ENCODE measurements around the gene CHSY1. TPM values are rescaled to one million over a fixed set of nuclear protein-coding genes. Genes with fewer than 3 reads are reported as not detected.
A peak's percentile ranks its signal among the peaks of the same experiment; 100 is the strongest.

The CHSY1 gene
- total and polyA plus RNA-seq, 10 of the 15 experiments (the other 5 are each of a cell fraction or from before 2014, with no cell fraction given): 1.4 to 31.2 (median 10.5) TPM

- Histone ChIP-seq H3K79me2 (ENCODE audit: control insufficient read depth, insufficient read depth, low read length) (no peaks in the 10 kb centered on the region), H3K4me2 (ENCODE audit: control insufficient read depth, insufficient read depth) (no peak overlapping the region), H3K9ac (ENCODE audit: control insufficient read depth, insufficient read depth, low read length) (no peak overlapping the region), H4K20me1 (ENCODE audit: control insufficient read depth, insufficient read depth) (no peaks in the 10 kb centered on the region), H3K36me3 (ENCODE audit: control insufficient read depth in 2 of 2, insufficient read depth in 2 of 2, low read length in 1 of 2) (no peaks in the 10 kb centered on the region), H3K27ac (ENCODE audit: control insufficient read depth, insufficient read depth) (no peak overlapping the region), H3K9me3 (replicated peaks; ENCODE audit: control insufficient read depth, insufficient read depth, low read length) (peaks cover 12% of the 10 kb centered on the region), H2AFZ (ENCODE audit: control insufficient read depth, low read depth, low read length) (no peak overlapping the region), H3K4me1 (ENCODE audit: control insufficient read depth, insufficient read depth, low read length) (peaks cover 10% of the 10 kb centered on the region; the same call in 1 of the 2 replicates), H3K4me3 (no peak overlapping the region), H3K27me3 (replicated peaks in 1 of 2; ENCODE audit: control insufficient read depth in 2 of 2, insufficient read depth in 2 of 2, low read length in 1 of 2) (no peaks in the 10 kb centered on the region)
- TF ChIP-seq KAT2A (conservative IDR thresholded peaks at IDR 0.05; ENCODE audit: control insufficient read depth, low read depth, low read length) (no peak), IKZF1 (conservative IDR thresholded peaks at IDR 0.05) (0 out of 2 replicates have a peak, but pooled peaks have one; percentile 15)
- ChIA-PET RAD21 (ENCODE audit: unreplicated experiment) (no interaction called here), CTCF (interaction anchor here (0.6 to 0.7 kb wide), 2 partner anchors 39 to 507 kb away, joined by 3 to 4 read pairs; no protein-coding TSS in a partner anchor), POLR2A (interaction anchor here (0.7 kb wide), 1 partner anchor 53 kb away, joined by 3 read pairs; no protein-coding TSS in a partner anchor), SMC1A (ENCODE audit: uncharacterized antibody, unreplicated experiment) (interaction anchor here (1.2 to 1.6 kb wide), 3 partner anchors 21 to 78 kb away, joined by 3 to 6 read pairs (median 5); no protein-coding TSS in a partner anchor)
- in situ Hi-C loops (cut with MboI): no loop called here
- peak; percentile 61 for ATAC-seq
- peak; percentile 59 for FAIRE-seq
- no peak for DNase-seq (ENCODE audit: low read depth, low spot score)
- intact Hi-C loops (cut with micrococcal nuclease; ENCODE audit: unreplicated experiment): no loop called here
- WGBS (ENCODE audit: insufficient coverage, insufficient replicate concordance, low lambda C conversion rate, missing lambda C conversion rate): 11% methylated on average over 8 of the region's 8 CpGs
- BruUV-seq (replicated peaks): no TSS peak
These were observed 90.2 kb downstream of the CHSY1 start for GRCh38 chr15:101161656-101162055.

GRCh38 chr15:101159936-101160815, 91.7 kb downstream of the CHSY1 start:
- ATAC-seq (no peak), DNase-seq (ENCODE audit: low read depth, low spot score) (no peak), FAIRE-seq (no peak)
- POLR2A ChIA-PET: interaction anchor here (0.5 to 1.6 kb wide), 4 partner anchors 10 to 560 kb away, joined by 3 to 4 read pairs (median 4); no protein-coding TSS in a partner anchor
- intact Hi-C loops (cut with micrococcal nuclease; ENCODE audit: unreplicated experiment): no loop called here
- H3K4me2 ChIP-seq (ENCODE audit: control insufficient read depth, insufficient read depth): no peak overlapping the region
- no peak overlapping the region for H3K9ac ChIP-seq (ENCODE audit: control insufficient read depth, insufficient read depth, low read length)
- no peak overlapping the region for H3K4me3 ChIP-seq
- no peak overlapping the region for H3K27ac ChIP-seq (ENCODE audit: control insufficient read depth, insufficient read depth)
- no peaks in the 10 kb centered on the region for H3K27me3 ChIP-seq (replicated peaks in 1 of 2; ENCODE audit: control insufficient read depth in 2 of 2, insufficient read depth in 2 of 2, low read length in 1 of 2)
- no peaks in the 10 kb centered on the region for H3K79me2 ChIP-seq (ENCODE audit: control insufficient read depth, insufficient read depth, low read length)
- RAD21 ChIA-PET (ENCODE audit: unreplicated experiment): interaction anchor here (0.8 to 1.5 kb wide), 4 partner anchors 33 to 103 kb away, joined by 3 read pairs; no protein-coding TSS in a partner anchor
- in situ Hi-C loops (cut with MboI): no loop called here
- WGBS (ENCODE audit: insufficient coverage, insufficient replicate concordance, low lambda C conversion rate, missing lambda C conversion rate): 81% methylated on average over 11 of the region's 11 CpGs
- no TSS peak for BruUV-seq (replicated peaks)
- SMC1A ChIA-PET (ENCODE audit: uncharacterized antibody, unreplicated experiment): interaction anchor here (0.9 to 2.1 kb wide), 17 partner anchors 11 to 103 kb away, joined by 3 to 7 read pairs (median 3); partner anchors contain the start of gene CHSY1
- CTCF ChIA-PET: interaction anchor here (0.6 to 1.7 kb wide), 5 partner anchors 8 to 106 kb away, joined by 3 to 6 read pairs (median 3); no protein-coding TSS in a partner anchor
- no peaks in the 10 kb centered on the region for H3K36me3 ChIP-seq (ENCODE audit: control insufficient read depth in 2 of 2, insufficient read depth in 2 of 2, low read length in 1 of 2)
- H3K9me3 ChIP-seq (replicated peaks; ENCODE audit: control insufficient read depth, insufficient read depth, low read length): no peaks in the 10 kb centered on the region; the same call in 2 of the 3 replicates
- no peaks in the 10 kb centered on the region for H4K20me1 ChIP-seq (ENCODE audit: control insufficient read depth, insufficient read depth)
- peaks cover 17% of the 10 kb centered on the region for H3K4me1 ChIP-seq (ENCODE audit: control insufficient read depth, insufficient read depth, low read length)
- H2AFZ ChIP-seq (ENCODE audit: control insufficient read depth, low read depth, low read length): no peak overlapping the region
- no peak for TF ChIP-seq ZBED1 (IDR thresholded peaks at IDR 0.05; ENCODE audit: borderline replicate concordance)
- TF ChIP-seq PKNOX1 (IDR thresholded peaks at IDR 0.05): no peak
- no peak for TF ChIP-seq SMC3 (IDR thresholded peaks at IDR 0.05; ENCODE audit: borderline replicate concordance, low read length)
- no peak for TF ChIP-seq MYB (IDR thresholded peaks at IDR 0.05; ENCODE audit: borderline replicate concordance, low read depth, low read length)
- no peak for TF ChIP-seq SKIL (IDR thresholded peaks at IDR 0.05; ENCODE audit: low read depth, poor library complexity, severe bottlenecking)
- TF ChIP-seq GABPA (IDR thresholded peaks at IDR 0.05; ENCODE audit: low read depth): no peak
- TF ChIP-seq POLR2AphosphoS5 (IDR thresholded peaks at IDR 0.05; ENCODE audit: low read length): no peak
- TF ChIP-seq YBX1 (IDR thresholded peaks at IDR 0.05): no peak

All from GM12878 (cell line).